HEK293T (cell line): ENCODE data around the gene KHK.

Experiments
- BHLHE40 ChIP-seq: fragments of 450-650 bp; IDR thresholded peaks from 2 replicates; pipeline ENCODE4 v1.6.1; 2016; ENCODE audit warnings: mild to moderate bottlenecking, moderate library complexity, borderline replicate concordance
- CTBP1 ChIP-seq: fragments of 450-650 bp; IDR thresholded peaks from 2 replicates; pipeline ENCODE4 v1.6.1; 2016; ENCODE audit warnings: borderline replicate concordance
- FOXA1 ChIP-seq: fragments of 450-650 bp; IDR thresholded peaks from 2 replicates; pipeline ENCODE4 v1.6.1; 2016; ENCODE audit warnings: mild to moderate bottlenecking
- FOXM1 ChIP-seq: fragments of 450-650 bp; IDR thresholded peaks from 2 replicates; pipeline ENCODE4 v1.6.1; 2017; ENCODE audit warnings: mild to moderate bottlenecking, borderline replicate concordance
- HDGF ChIP-seq: fragments of 450-650 bp; IDR thresholded peaks from 2 replicates; pipeline ENCODE4 v1.6.1; 2017; ENCODE audit warnings: antibody characterized with exemption, borderline replicate concordance
- L3MBTL2 ChIP-seq: fragments of 450-650 bp; conservative IDR thresholded peaks from 2 replicates; pipeline ENCODE4 v1.6.1; 2016; ENCODE audit warnings: mild to moderate bottlenecking
- LEF1 ChIP-seq: fragments of 450-650 bp; IDR thresholded peaks from 2 replicates; pipeline ENCODE4 v1.6.1; 2017; ENCODE audit warnings: mild to moderate bottlenecking, borderline replicate concordance
- NFRKB ChIP-seq: fragments of 450-650 bp; IDR thresholded peaks from 2 replicates; pipeline ENCODE4 v1.6.1; 2016; ENCODE audit warnings: mild to moderate bottlenecking, moderate library complexity
- PKNOX1 ChIP-seq: fragments of 450-650 bp; IDR thresholded peaks from 2 replicates; pipeline ENCODE4 v1.6.1; 2016
- SP1 ChIP-seq: fragments of 450-650 bp; IDR thresholded peaks from 2 replicates; pipeline ENCODE4 v1.6.1; 2017
- TARDBP ChIP-seq: fragments of 450-650 bp; IDR thresholded peaks from 2 replicates; pipeline ENCODE4 v1.6.1; 2016
- ZNF384 ChIP-seq: fragments of 450-650 bp; IDR thresholded peaks from 2 replicates; pipeline ENCODE4 v1.6.1; 2016

GRCh38 chr2:27058210-27058609 lies 28.4 kb upstream of the KHK start:
- TF ChIP-seq FOXM1, result no peak
- no peak for TF ChIP-seq NFRKB
- TF ChIP-seq BHLHE40, result no peak
- TF ChIP-seq FOXA1, result no peak
- TF ChIP-seq CTBP1, result no peak
- TF ChIP-seq ZNF384, result no peak
- TF ChIP-seq SP1, result no peak
- no peak for TF ChIP-seq L3MBTL2
- no peak for TF ChIP-seq HDGF
- no peak for TF ChIP-seq PKNOX1
- no peak for TF ChIP-seq LEF1
- no peak for TF ChIP-seq TARDBP
